NCI-H345 (cell line): ENCODE data around the gene PLD4.
A peak's percentile ranks its signal among the peaks of the same experiment; 100 is the strongest.

Experiments
- DNase-seq: peaks from one replicate; lab custom pipeline; 2025; lab: John Stamatoyannopoulos, UW

The PLD4 gene

GRCh38 chr14:104929268-104930230 is 4.9 kb downstream of the PLD4 start:
- DNase-seq, result no peak

GRCh38 chr14:104930526-104931303 is 6.0 kb downstream of the PLD4 start:
- DNase-seq, result no peak

DNA sequence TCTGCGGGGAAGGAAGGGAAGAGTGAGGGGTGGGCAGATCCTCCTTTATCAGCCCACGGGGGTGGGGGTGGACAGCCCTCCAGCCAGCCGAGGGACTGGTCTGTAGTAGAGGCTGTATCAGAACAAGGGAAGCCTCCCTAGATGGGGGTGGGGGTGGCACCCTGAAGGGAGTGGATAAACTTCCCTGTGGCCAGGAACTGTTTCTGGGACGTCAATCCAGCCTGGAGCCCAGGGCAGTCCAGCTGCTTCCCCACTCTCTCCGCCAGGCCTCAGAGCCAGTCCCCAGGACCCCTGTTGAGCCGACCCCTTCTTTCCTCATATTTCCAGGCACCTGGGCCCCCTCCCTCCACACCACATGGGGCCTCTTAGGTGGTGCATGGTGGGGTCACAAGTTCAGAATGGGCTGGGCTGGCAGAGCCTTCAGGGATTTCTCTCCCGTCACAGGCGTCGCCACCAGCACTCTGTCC is 6.7 kb downstream of the PLD4 start:
- no peak for DNase-seq

DNA sequence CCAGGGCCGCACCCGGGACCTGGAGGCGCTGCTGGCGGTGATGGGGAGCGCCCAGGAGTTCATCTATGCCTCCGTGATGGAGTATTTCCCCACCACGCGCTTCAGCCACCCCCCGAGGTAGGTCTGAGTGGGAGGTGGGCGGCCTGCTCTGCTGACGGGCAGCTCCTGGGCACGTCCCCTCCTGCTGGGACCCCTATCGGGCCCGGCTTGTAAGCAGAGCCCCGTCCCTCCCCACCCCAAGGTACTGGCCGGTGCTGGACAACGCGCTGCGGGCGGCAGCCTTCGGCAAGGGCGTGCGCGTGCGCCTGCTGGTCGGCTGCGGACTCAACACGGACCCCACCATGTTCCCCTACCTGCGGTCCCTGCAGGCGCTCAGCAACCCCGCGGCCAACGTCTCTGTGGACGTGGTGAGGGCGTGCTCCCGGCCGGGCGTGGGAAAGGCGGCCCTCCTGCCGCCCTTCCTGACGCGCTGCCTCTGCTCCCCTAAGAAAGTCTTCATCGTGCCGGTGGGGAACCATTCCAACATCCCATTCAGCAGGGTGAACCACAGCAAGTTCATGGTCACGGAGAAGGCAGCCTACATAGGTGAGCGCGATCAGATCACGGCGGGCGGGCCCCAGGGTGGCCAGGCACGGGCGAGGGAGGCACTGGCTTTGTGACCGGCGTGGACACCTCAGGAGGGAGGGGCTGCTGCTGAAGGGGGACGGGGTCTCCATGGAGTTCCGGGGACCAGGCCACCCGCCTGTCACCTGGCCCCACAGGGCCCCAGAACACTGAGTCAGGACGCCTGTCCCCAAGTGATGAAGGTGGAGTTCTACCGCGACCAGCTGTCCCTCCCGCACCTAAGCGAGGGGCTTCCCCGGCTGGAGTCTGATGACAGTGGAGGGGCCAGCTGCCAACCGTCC is 7.3 kb downstream of the PLD4 start:
- no peak for DNase-seq

DNA sequence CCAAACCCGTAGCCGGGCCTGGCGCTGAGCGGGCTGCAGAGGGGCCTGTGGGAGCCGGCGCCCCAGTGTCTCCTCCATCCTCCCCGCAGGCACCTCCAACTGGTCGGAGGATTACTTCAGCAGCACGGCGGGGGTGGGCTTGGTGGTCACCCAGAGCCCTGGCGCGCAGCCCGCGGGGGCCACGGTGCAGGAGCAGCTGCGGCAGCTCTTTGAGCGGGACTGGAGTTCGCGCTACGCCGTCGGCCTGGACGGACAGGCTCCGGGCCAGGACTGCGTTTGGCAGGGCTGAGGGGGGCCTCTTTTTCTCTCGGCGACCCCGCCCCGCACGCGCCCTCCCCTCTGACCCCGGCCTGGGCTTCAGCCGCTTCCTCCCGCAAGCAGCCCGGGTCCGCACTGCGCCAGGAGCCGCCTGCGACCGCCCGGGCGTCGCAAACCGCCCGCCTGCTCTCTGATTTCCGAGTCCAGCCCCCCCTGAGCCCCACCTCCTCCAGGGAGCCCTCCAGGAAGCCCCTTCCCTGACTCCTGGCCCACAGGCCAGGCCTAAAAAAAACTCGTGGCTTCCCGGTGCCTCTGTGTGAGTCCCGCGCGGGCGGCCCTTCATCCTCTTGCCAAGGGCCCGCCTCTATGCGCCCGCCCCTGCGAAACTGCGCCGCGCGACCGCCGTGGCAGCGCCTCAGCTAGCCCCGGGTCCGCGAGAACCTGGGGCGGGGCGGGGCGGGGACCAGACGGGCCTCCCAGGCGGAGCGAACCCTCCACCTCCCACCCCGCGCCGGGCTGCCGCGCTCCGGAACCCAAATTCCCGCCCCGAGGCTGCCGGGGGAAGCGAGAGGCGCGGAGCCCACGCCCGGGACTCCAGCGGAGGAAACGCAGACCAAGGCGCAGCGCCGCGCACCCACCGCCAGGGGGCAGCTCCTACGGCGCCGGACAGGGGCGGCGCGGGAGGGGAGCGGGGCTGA is 8.3 kb downstream of the PLD4 start:
- peak; percentile 83 for DNase-seq

DNA sequence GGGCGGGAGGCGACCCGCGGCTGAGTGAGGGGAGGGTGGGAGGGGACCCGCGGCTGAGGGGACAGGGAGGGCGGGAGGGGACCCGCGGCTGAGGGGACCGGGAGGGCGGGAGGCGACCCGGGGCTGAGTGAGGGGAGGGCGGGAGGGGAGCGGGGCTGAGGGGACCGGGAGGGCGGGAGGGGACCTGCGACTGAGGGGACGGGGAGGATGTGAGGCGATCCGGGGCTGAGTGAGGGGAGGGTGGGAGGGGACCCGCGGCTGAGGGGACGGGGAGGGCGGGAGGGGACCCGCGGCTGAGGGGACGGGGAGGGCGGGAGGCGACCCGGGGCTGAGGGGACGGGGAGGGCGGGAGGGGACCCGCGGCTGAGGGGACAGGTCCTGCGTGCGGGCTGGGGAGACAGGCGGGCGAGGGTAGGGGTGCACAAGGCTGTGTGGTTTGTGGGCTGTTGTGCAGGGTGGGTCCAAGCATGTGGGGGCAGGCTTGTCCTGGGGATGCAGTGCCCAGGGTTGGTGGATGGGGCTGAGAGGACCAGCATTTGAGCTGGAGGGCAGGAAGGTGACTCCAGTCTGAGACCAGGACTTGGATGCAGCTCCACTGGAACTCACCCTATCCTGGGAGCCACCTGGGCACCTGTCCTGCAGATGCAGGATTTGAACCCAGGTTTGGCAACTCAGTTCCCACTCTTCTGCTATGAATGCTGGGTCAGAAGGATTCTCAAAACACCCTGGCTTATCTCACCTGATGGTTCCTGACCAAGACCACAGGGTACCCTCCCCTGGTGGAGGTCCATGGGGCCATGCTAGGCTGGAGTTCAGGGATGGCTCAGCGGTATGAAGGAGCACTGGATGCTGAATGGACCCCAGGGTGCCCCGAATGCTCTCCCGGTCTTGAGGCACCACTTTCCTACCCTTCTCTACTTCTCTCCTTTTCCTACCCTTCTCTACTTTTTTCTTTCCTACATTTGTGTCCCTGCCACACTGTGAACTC is 9.4 kb downstream of the PLD4 start:
- DNase-seq, result no peak

DNA sequence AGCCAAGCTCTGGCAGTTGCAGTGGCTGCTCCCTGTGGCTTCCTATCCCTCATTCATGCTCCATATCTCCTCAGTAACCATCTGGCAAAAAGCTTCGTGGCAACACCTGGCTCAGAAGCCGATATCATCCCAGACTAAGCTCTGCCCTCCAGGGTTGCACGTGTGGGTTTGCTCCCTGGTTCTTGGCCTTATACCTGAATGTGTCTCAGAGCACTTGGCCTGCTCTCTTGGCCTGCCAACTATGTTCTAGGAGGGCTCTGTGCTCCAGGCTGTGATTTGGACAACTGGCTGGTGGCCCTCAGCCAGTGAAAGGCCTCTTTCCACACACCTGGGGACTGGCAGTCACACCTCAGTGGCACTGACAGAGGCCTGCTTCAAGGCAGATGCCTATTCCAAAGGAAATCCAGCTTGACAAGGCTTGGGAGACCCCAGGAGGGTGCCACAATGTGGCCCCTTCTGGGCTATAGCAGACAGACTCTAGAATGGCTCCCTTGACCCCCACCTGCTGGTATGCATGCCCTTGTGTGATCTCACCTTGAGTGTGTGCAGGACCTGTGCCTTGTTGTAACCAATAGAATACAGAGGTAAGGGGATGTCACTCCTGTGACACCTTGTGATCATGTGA is 10.5 kb downstream of the PLD4 start:
- DNase-seq, result peak; percentile 27

DNA sequence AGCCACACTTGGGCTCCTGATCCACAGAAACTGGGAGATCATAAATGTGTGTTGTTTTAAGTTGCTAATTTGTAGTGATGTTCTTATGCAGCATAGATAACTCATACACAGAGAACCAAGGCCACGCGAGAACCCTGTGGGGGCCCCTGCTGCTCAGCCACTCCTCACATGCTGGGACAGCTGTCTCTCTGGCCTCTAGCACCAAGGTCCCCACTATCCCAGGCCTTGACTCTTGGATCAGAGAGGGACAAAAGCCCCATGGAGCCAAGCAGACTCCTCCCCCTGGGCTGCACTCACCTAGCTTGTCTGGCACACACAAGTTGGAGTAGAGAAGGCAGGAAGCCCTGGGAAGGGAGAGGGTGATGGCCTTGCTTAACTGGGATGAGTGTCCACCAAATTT is 11.3 kb downstream of the PLD4 start:
- DNase-seq, result no peak

DNA sequence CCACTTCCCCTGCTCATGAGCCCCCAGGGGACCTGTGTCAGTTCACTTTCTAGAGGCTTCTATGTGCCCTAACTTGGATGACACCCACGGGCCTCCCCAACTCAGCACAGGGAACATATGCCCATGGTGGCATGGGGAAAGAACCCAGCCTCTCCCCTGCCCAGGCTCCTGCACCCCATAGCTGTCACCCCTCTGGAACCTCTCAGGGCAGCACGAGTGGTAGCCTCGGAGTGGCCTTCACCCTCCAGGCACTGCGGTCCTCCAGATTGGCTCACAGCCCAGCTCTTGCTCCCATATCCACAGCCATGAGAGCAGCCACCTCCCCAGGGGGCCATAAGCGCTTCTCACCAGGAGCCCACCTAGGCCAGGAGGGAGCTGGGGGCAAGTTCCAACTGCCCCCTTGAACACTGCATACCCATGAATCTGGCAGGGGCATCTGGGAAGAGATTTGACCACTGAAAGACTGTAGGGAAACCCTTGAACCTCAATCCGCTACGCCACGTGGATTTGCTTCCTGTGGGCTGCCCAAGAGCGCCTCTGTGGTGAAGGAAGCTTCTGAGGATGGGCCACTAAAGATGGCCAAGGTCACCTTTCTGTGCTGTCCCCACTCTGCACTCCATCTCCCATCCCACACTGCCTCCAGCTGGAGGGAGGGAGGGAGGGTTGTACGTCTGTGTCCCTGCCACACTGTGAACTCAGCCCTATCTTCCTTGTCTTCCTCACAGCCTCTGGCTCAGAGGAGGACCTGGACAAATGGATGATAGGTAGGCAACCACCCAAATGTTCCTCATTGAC is 11.9 kb downstream of the PLD4 start:
- DNase-seq, result no peak

DNA sequence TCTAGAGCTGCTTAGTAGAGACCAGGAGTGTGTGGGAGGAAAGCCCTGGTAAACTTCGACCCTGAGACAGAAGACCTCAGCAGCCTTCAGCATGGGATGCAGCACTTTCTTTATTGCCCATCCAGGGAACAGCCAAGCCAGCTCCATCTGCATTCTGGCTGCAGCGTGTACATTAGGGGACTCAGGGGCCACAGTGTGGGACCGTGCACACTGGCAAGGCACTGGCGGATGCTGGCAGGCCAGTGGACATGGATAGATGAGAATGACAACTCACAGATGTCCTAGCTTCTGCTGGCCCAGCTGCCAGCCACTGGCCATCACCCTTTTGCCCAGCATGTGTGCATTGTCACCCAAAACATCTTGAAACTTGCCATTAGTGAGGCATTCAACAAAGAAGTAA is 12.5 kb downstream of the PLD4 start:
- no peak for DNase-seq

GRCh38 chr14:104937694-104938365 is 13.2 kb downstream of the PLD4 start:
- no peak for DNase-seq

DNA sequence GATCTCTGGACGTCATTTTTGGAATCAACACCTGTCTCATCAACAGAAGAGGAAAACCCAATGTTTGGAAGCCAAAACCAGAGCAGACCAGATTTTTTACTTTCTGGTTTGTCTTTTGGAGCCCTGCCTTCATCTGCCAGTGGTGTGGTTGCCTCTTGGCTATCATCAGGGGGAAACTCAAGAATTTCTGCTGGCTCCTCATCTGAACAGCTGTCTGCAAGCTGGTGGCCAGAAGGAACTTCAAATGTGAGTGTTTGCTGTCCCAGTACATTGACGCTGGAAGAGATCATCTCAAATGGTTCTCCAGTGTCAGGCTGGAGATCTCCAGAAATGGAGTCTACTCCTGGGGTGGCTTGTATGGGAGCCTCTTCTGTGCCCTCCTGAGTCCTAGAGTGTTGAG is 13.8 kb downstream of the PLD4 start:
- DNase-seq, result no peak

GRCh38 chr14:104938960-104939359 is 14.3 kb downstream of the PLD4 start:
- DNase-seq, result no peak

DNA sequence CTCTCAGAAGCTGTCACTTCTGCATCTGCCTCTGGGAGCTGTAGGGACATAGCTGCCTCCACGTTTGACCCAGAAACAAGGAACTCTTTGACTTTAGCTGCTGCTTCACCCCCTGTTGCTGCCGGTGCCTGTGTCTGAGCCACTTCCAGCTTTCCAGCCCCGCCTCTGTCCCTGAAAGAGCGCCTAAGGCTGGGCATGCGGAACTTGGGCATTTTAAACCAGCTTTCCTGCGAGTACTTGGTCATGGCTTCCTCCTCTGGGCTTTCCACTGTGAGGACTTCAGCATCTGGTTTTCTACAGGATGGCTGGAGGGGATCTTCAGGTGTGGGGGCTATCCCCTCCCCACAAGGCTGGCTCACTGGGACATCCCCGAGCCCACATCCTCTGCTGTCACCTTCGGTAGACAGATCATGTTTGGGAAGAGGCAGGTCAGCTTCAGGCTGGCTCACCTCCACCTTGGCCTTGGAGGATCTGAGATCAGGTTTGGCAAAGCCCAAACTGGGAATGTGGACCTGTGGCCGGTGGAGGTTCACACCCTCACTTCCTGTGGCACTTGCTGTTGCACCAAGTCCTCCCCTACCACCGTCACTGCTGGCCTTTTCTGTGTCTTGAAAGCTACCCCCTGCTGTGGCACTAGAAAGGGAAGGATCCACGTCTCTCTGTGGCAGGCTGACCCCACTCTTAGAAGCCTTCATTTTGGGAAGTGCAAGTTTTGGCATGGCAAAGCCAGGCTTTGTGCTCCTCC is 15.2 kb downstream of the PLD4 start:
- no peak for DNase-seq

DNA sequence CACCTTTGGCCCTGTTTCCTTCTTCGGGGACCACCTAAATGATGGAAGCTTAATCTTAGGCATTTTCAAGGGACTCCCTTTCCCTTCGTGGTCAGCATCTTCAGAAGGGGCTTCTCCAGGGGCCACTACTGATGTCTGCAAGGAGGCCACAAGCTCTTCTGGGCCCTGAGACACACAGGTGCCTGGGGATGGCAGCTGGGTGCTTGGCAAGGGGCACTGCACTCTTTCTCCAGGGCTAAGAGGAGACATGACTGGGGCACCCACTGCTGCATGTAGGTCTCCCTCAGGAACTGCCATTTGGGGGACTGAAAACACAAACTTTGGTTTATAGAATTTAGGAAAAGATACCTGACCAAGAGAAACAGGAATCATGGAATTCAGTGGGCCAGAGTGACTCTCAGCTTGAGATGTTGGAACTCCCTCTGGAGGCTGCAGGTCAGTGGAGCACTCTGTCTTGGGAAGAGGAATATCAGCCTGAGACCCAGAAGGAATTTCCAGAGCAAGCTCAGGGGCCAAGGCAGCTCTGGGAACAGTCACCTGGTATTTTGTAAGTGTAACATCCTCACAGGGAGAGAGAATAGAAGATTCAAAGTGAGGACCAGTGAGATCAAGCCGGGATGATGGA is 16.0 kb downstream of the PLD4 start:
- peak; percentile 3 for DNase-seq
